Measurements from ENCODE around the gene GALNS. TPM values are rescaled to one million over a fixed set of nuclear protein-coding genes. Genes with fewer than 3 reads are reported as not detected.

The GALNS gene
- polyA plus RNA-seq, 1 donor from 2014 or later = 8.4 TPM

DNA sequence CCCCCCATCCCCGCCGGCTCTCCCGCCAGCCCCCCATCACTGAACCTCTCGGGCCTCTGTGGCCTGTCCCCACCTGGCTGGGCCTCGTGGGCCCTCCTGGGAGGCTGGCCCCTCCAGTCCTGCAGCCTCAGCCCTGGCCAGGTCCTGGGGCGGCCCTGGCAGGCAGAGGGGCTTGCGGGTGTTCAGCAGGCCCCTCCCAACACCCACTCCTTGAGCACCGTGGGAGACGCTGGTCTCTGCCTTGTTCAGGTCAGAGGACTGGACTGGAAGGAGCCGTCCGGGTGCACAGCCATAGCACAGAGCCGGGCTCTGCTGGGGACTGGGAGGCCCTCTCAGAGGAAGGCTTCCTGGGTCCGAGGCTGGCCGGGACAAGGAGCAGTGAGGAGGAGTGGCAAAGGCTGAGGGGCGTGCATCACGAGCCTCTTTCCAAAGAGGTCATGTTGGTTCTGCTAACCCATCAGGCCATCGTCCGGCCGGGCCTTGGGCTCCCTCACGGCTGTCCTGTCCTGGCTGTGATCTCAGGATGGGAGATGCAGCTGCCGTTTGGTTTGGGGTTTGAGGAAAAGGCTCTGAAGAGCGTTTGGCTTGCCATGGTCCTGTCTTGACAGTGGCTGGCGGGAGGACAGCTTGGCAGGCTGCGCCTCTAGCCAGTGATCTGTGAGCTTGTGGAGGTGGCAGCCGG lies 16.0 kb upstream of the GALNS start:
- peaks cover 12% of the 10 kb centered on the region for H3K27me3 Mint-ChIP-seq
- peaks cover 8 to 11% (median 9%) of the 10 kb centered on the region in 3 donors for H3K4me1 Mint-ChIP-seq
- H3K9me3 Mint-ChIP-seq = no peaks in the 10 kb centered on the region
- H3K27ac Mint-ChIP-seq = peak overlapping the region in 1 of 3 donors; percentile 25
- peaks cover 1% of the 10 kb centered on the region for H3K36me3 Mint-ChIP-seq
- no peak overlapping the region for H3K4me3 Mint-ChIP-seq

DNA sequence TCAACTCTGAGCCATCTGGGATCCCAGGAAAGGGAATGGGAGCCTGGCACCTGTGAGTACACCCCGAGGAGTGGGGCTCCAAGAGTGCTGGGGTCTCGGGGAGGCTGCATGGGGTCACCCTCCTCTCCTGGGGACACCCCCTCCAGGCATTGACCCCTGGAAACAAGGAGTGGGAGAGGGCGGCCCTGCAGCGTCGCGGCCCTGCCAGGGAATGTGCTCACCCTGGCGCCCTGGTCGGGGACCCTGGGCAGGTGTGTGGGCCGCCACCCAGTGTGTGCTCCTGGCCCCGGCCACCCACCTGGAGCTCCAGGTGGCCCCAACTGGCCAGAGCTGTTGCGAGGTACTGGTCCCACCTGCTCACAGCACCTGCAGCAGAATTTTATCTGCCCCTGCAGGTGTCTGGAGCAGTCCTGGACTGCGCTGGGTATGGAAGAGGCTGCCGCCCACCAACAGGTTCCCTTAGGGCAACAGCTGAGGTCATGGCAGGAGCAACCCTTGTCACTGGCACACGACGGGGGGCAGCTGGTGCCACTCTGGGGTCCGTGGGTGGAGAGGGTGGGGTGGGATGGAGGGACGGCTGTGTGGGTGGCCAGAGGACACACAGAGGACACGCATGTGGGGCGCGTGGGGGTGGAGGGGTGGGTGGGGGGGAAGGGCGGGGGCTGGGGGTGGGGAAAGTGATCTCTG lies 15.1 kb upstream of the GALNS start:
- Mint-ChIP-seq H3K9me3 (no peaks in the 10 kb centered on the region), H3K27ac (no peak overlapping the region), H3K36me3 (peaks cover 1% of the 10 kb centered on the region), H3K4me3 (no peak overlapping the region), H3K4me1 (peaks cover 8 to 11% (median 9%) of the 10 kb centered on the region in 3 donors), H3K27me3 (peaks cover 12% of the 10 kb centered on the region)

DNA sequence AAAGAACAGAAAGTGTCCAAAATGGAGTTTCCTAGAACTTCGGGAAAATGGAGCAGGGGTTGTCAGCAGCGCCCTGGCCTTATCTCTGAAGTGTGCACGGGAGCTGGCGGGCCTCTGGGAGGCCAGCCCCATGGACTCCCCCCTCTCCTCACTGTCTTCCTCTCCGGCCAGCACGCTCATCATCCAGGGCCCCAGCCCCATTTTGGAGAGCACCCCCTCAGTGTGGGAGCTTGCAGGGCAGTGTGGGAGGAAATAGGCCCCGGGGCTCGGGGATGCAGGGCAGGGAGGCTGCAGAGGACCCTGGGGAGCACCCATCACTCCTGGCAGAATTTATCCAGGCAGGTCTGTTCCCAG lies 14.6 kb upstream of the GALNS start:
- peak overlapping the region; percentile 21 to 82 (median 59) for H3K4me3 Mint-ChIP-seq
- peaks cover 8 to 11% (median 9%) of the 10 kb centered on the region in 3 donors for H3K4me1 Mint-ChIP-seq
- peaks cover 12% of the 10 kb centered on the region for H3K27me3 Mint-ChIP-seq
- peak overlapping the region in 2 of 3 donors; percentile 38 to 82 for H3K27ac Mint-ChIP-seq
- no peaks in the 10 kb centered on the region for H3K9me3 Mint-ChIP-seq
- H3K36me3 Mint-ChIP-seq = peaks cover 1% of the 10 kb centered on the region

DNA sequence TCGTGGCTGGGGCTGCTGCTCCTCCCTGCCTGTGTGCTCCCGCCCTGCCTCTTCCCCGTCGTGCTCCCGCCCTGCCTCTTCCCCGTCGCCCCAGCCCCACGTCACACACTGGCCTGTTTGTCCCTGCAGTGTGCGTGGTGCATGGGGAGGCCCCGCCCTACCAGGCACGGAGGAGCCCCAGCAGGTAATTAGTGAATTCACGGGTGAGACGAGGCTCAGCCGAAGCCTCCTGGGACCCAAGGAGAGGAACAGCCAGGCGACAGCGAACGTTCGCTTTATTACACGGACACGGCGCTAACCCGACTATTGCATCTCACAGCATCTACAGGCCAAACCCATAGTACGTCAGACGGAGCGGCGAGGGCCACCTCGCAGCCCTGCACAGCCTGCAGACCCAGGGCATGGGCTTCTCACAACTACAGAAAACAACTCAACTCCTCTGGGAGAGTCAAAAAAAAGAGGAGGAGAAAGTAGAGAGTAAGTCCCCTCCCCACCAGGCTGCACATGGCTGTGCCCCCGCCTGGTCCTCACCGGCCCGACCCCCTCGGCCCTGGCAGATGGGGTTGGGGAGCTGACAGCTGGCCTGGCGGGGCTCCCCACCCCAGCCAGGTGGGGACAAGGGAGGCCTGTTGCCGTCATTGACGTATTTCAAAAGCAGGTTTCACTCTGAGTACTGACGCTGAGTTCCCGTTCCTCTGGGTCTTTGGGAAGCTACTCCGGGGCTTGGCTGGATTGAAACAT lies 14.0 kb upstream of the GALNS start:
- Mint-ChIP-seq H3K4me3 (peak overlapping the region; percentile 36 to 82 (median 64)), H3K36me3 (peaks cover 1% of the 10 kb centered on the region), H3K9me3 (no peaks in the 10 kb centered on the region), H3K4me1 (peaks cover 8 to 11% (median 9%) of the 10 kb centered on the region in 3 donors), H3K27me3 (peaks cover 12% of the 10 kb centered on the region), H3K27ac (peak overlapping the region; percentile 38 to 82 (median 67))

DNA sequence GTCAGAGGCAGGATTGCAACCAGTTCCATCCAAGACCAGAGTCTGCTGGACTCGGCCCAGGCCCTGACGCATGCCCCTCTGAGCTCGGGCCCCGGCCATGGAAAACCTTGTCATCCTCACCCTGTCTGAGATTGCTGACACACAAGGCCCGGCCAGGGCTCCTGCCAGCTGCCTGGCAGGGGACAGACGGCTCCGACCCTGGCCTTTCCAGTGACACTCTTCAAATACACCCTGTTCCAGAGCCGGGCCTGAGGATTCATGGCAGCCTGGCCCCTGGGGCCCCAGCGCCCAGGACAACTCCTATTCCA lies 12.9 kb upstream of the GALNS start:
- Mint-ChIP-seq H3K27ac (peak overlapping the region in 2 of 3 donors; percentile 38 to 76), H3K27me3 (peaks cover 12% of the 10 kb centered on the region), H3K36me3 (peaks cover 1% of the 10 kb centered on the region), H3K9me3 (no peaks in the 10 kb centered on the region), H3K4me1 (peaks cover 8 to 9% (median 8%) of the 10 kb centered on the region in 3 donors), H3K4me3 (peak overlapping the region in 2 of 4 donors; percentile 30 to 32)

DNA sequence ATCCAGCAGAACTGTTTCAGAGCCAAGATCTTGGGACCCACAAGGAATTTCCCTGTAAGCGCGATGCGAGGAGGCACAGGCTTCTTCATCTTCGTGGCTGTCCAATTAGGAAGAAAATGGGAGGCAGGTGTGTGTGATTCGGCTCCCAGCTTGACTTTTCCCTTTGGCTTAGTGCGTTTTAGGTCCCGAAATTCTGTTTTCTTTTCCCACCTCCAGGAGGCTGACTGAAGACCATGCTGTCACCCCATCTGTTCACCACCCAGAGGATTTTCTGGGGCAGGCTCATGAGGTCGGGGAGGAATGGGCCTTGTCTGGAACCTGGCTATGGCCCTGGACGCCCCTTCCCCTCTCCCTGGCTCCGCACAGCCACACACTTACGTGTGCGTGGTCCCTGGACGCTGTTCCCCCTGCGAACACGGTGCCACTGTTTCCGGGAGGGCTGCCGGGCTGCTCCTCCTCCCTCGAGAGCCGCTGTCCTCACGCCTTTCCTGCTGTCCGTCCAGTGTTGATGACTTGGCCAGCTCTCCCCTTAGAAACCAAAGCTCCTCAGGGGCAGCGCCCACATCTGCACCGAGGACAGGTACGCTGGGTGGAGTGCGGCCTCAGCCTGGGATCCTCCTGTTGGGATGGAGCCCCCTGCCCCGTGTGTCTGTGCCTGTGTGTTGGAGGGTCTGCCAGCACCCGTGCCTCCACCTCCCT lies 12.4 kb upstream of the GALNS start:
- Mint-ChIP-seq H3K4me1 (peaks cover 8 to 9% (median 8%) of the 10 kb centered on the region in 3 donors), H3K36me3 (peaks cover 1% of the 10 kb centered on the region), H3K4me3 (no peak overlapping the region), H3K27me3 (peaks cover 12% of the 10 kb centered on the region), H3K9me3 (no peaks in the 10 kb centered on the region), H3K27ac (peak overlapping the region in 1 of 3 donors; percentile 45)

DNA sequence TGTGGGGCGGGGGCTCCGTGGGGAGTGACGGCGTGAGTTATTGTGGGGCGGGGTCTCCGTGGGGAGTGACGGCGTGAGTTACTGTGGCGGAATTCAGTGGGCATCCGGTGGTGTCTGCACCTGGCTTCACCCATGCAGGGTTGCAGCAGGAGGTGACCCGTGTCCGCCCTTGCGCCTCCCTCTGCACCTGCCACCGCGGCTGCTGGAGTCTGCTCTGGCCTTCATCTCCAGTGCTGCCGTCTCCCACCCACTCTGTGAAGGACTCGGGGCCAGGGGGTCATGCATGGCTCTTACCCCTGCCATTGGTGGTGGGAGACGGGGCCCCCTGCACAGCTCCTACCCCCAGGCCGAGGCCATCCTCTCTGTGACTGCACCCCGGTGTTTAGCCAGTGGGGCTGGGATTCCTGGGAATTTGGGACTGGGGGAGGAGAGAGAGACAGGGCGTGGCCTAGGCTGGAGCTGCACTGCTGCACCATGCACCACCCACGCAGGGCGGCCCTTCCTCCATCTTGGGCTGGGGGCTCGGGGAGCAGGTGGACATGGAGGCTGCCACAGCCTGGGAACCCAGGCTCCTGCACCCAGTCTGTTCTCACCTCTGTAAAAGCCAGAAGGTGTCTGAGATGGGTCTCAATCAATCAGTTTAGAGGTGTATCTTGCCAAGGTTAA lies 11.0 kb upstream of the GALNS start:
- H3K4me1 Mint-ChIP-seq = peaks cover 8 to 9% (median 8%) of the 10 kb centered on the region in 3 donors
- H3K4me3 Mint-ChIP-seq = no peak overlapping the region
- peaks cover 1% of the 10 kb centered on the region for H3K36me3 Mint-ChIP-seq
- peak overlapping the region; percentile 45 to 69 (median 63) for H3K27ac Mint-ChIP-seq
- H3K27me3 Mint-ChIP-seq = peaks cover 12% of the 10 kb centered on the region
- no peaks in the 10 kb centered on the region for H3K9me3 Mint-ChIP-seq

DNA sequence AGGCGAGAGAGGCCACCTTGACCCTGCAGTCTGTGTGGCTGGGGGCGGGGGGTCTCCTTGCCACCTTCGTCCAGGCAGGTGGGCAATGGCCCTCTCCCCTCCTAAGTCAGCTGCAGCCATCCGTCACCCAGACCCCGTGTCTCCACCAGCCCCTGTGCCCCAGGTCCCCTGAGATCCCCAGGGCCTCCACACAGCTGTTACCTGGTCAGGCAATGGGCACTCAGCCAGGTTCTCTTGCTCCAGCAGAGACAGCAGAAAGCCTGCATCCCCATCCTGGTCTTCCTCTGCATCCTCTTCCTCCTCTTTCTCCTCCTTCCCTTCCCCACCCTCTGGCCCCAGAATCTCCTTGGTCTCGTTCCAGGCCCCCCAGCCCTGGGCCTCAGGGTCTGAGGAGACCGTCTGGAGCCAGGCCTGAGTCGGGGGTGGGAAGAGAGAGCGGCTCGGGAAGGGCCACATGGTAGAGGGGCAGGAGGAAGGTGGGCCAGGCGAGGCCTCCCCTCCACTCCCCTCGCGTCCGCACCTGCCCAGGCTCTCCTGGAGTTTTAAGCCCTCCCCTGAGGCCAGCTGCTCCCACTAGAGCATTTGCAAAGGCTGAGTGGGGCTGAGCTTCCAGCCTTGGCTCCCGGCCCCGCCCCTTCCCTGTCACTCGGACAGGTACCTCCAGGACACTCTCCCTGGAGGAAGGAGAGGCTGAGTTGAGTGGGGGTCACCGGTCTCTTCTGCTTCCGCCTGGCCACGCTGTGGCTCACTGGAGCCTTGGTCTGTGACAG lies 9.6 kb upstream of the GALNS start, which contains the start of gene PABPN1L:
TSS of gene PABPN1L (minus strand) at position 510 of the 770 bp plus-strand sequence. CDS start at position 456, 54 bp downstream.
- H3K36me3 Mint-ChIP-seq = peaks cover 1% of the 10 kb centered on the region
- H3K9me3 Mint-ChIP-seq = no peaks in the 10 kb centered on the region
- H3K27me3 Mint-ChIP-seq = peaks cover 11% of the 10 kb centered on the region
- H3K4me1 Mint-ChIP-seq = peaks cover 7 to 8% (median 7%) of the 10 kb centered on the region in 3 donors
- peak within 1 kb of the TSS in 2 of 3 donors; percentile 25 to 69 for H3K27ac Mint-ChIP-seq
- peak within 1 kb of the TSS in 1 of 4 donors; percentile 76 for H3K4me3 Mint-ChIP-seq

DNA sequence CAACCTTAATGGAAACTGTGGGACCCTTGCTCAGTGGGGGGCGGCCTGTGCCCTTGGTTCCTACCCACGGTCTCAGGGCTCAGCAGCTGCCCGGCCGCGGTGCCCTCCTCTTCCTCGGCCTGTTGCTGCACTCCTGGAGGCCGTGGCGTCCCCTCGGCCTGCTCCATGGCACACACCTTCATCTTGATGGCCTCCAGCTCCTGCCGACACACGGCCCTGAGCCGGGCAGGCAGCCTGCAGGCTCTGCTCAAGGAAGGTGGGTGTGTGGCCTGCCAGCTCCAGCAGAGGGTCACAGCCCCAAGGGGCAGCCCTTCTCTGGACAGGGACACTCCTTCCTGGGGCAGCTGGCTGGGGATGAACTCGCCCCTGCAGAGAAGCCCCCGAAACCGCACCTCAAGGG lies 9.0 kb upstream of the GALNS start:
- H3K4me1 Mint-ChIP-seq = peaks cover 3% of the 10 kb centered on the region in 3 donors

DNA sequence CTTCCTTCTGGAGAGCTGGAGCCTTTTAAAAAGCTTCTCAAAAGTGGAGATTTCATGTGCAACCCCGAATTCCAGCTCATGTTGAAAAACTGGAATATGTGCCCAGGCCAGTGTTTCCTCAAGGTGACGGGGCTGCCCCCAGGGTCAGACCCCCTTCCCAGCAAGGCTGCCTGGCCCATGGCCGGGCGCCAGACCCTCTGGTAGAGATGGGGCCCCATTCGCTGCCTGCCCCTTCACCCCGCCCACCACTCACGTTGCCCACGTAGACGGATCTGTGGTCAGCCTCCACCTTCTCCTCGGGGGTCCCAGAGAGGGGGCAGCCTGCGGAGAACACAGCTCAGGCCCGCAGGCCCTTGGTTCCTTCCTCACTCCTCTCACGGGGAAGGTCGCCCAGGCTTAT lies 8.6 kb upstream of the GALNS start:
- Mint-ChIP-seq H3K27ac (peak overlapping the region in 2 of 3 donors; percentile 18 to 31), H3K4me3 (no peak overlapping the region), H3K4me1 (no peaks in the 10 kb centered on the region), H3K9me3 (no peaks in the 10 kb centered on the region), H3K27me3 (peaks cover 3% of the 10 kb centered on the region), H3K36me3 (no peaks in the 10 kb centered on the region)

More for the DNA sequence above, 9.0 kb upstream of the GALNS start:
- Mint-ChIP-seq H3K9me3 (no peaks in the 10 kb centered on the region), H3K27ac (peak overlapping the region in 1 of 3 donors; percentile 18), H3K27me3 (peaks cover 7% of the 10 kb centered on the region), H3K4me3 (no peak overlapping the region), H3K36me3 (no peaks in the 10 kb centered on the region)

DNA sequence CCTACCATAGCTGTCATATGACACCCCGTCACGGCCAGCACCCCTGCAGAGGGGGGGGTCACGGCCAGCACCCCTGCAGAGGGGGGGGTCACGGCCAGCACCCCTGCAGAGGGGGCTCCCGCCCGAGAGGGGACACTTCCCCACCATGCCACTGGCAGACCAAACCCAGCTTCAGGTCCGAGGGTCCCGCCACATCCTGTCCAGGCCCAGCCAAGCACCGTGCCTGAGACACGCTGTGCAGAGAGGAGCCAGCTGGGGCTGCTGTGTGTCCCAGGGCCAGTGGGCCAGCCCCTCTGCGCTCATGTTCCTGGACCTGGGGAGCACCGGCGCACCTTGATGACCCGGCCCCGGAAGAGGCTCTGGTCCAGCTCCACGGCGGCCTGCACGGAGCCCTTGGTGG lies 7.8 kb upstream of the GALNS start:
- peaks cover 0 to 3% (median 2%) of the 10 kb centered on the region in 3 donors for H3K4me1 Mint-ChIP-seq
- peaks cover 3% of the 10 kb centered on the region for H3K27me3 Mint-ChIP-seq
- H3K36me3 Mint-ChIP-seq = no peaks in the 10 kb centered on the region
- H3K9me3 Mint-ChIP-seq = no peaks in the 10 kb centered on the region
- no peak overlapping the region for H3K4me3 Mint-ChIP-seq
- H3K27ac Mint-ChIP-seq = no peak overlapping the region

DNA sequence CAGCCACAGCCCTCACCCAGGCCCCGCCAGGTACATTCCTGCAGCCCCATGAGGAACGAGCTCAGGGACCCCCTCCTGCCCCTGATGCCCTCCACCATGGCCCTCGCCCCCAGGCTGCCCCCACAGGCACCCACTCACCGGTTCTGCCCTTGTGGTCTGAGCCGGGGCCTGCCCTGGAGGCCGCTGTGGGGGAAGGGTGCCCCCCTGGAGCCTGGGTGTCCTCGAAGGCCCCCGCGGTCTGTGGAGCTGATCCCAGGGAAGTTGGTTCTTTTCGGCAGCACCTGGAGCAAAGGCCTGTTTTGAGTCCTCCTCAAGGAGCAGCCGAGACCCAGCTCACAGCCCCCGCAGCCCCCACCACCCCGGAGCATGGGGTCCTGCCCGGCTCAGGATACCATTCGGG lies 7.4 kb upstream of the GALNS start:
- no peak overlapping the region for H3K4me3 Mint-ChIP-seq
- no peaks in the 10 kb centered on the region for H3K36me3 Mint-ChIP-seq
- no peaks in the 10 kb centered on the region for H3K9me3 Mint-ChIP-seq
- H3K27ac Mint-ChIP-seq = no peak overlapping the region
- H3K27me3 Mint-ChIP-seq = peaks cover 2% of the 10 kb centered on the region
- peaks cover 0 to 4% (median 3%) of the 10 kb centered on the region in 3 donors for H3K4me1 Mint-ChIP-seq

DNA sequence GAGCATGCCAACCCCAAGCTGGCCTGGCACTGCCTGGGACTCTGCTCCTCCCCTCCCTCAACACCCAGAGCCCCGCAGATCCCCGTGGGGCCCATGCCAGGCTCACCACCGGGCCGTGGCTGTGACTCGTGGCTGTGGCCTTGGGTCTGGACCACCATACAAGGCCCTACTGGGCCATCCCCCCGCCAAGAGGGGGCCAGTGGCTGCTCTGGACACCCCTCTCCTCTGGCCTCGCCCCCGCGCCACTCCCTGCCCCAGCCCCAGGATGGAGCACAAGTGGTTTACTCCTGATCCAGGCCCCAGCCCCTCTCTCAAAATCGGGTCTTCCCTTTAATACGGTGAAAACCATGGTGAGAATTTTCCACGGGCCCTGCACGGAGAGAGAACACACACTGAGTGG lies 6.7 kb upstream of the GALNS start:
- Mint-ChIP-seq H3K27me3 (no peaks in the 10 kb centered on the region), H3K4me1 (peaks cover 0 to 7% (median 6%) of the 10 kb centered on the region in 3 donors), H3K9me3 (no peaks in the 10 kb centered on the region), H3K27ac (no peak overlapping the region), H3K36me3 (no peaks in the 10 kb centered on the region), H3K4me3 (no peak overlapping the region)

DNA sequence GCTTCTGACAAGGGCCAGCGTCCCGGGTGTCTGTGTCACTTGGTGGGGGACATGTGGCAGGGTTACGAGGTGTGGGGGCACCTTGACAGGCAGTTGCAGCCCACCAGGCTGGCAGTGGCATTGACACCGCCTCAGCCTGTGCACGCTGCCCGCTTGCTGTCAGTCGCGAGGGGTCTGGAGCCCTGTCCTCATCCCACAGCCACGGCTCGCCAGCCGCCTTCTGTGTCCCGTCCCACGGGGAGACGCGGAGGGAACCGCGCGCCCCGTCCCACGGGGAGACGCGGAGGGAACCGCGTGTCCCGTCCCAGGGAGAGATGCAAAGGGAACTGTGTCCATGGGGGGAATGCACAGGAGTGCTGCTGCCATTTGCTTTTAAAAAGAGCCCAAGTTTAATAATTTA lies 6.2 kb upstream of the GALNS start:
- Mint-ChIP-seq H3K36me3 (no peaks in the 10 kb centered on the region), H3K27ac (no peak overlapping the region), H3K9me3 (no peaks in the 10 kb centered on the region), H3K4me3 (no peak overlapping the region), H3K27me3 (no peaks in the 10 kb centered on the region), H3K4me1 (peaks cover 1 to 11% (median 9%) of the 10 kb centered on the region in 3 donors)

Data from IgD-negative memory B cell (primary cell).